Measurements from ENCODE around the gene OLR1.

GRCh38 chr12:10130042-10130441, 41.9 kb downstream of the OLR1 start, which contains the start of gene CLEC7A:
- TF ChIP-seq CTCF (conservative IDR thresholded peaks at IDR 0.05; ENCODE audit: low read depth, low read length) = no peak
- TF ChIP-seq EZH2 (IDR thresholded peaks at IDR 0.05; ENCODE audit: borderline replicate concordance, low read depth, low read length, poor library complexity, severe bottlenecking) = no peak
